GM21381 (cell line): ENCODE data around the gene PRKCA.

Experiments
- ATAC-seq: cut with Tn5 transposase; IDR thresholded peaks from one replicate; pipeline ENCODE4 v1.9.1; 2021; ENCODE audit warnings: mild to moderate bottlenecking, moderate library complexity; ENCODE audit not compliant: unreplicated experiment

The PRKCA gene

DNA sequence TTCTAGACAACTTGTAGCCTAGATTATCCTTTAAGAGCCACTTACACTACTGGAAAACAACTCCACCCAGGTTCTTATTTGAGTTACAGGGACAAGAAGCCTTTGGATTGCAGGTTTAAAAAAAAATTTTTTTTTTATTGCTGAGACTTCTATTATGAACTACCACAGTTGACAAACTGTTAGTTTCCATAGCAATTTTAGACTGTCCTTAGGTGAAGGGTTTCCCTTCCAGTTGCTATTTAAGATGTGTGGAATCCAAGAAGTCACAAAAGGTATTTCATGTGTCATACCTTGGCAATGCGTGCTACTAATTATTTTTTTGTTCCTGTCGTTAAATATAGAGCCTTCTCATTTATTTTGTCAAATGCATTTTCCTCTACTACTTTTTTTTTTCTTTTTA is 253.2 kb downstream of the PRKCA start:
- no peak for ATAC-seq

DNA sequence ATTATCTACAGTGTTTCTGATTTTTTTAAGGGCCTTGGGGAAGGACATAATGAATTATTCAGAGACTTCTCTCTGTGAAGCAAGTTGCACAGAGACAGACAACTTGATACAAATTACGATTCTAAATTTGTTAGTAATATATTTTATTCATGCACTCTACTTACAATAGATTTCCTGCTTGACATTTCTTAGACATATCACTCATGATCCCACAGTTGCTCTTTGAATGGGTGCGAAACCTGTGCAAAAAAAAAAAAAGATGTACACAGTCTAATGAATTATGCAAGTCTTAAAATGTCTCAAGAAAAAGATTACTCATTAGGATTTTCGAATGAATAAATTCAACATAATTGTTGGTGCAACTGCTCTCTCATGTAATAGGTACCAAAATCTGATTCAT is 254.8 kb downstream of the PRKCA start:
- no peak for ATAC-seq

DNA sequence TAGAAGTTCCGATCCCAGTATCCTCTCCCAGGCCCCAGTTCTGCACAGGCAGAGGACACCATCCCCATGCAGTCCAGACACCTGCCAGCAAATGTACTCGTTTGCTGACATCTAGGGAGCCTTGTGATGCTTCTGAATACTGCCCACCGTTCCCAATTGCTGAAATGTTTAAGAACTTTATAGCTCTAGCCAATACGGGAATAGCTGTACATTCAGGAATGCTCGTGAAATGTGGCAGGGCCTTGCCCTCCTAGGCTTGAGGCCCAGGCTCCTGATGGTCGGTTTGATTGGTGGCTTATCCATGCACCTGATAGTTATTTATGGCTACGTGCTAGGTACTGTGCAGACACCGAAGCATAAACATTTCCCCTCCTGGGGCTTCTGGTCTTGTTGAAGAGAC is 255.5 kb downstream of the PRKCA start:
- no peak for ATAC-seq

DNA sequence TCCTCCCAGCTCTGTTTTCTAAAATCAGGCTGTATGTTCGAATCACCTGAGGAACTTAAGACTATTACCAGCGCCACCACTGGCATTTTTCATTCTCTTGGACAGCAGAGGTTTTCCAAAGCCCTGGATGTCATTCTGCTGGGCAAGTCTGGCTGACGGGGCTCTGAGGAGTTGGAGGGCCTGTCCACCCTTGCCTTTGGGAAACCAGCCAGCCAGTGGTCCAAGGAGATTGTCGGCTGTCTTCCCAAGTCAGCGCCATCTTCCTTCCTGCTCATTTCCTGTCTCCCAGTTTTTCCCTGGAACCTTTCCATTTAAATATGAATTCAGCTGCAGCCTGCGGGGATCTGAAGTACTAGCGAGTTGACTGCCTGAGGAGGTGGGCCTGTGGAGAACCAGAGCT is 258.3 kb downstream of the PRKCA start:
- ATAC-seq = no peak

DNA sequence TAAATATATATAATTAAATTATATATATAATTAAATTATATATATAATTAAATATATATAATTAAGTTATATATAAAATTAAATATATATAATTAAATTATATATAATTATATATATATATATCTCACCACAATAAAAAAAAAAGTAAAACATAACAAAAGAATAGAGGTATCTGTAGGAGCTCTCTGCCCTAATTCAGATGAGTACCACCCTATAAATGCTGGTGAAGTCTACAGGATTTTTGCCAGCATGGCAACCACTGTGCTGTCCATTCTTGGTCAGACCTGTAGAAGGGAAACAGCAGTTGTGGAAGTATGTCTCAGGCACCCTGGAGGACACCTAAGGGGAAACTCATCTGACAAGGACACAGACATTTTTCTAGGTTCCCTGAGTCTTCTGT is 259.7 kb downstream of the PRKCA start:
- no peak for ATAC-seq

DNA sequence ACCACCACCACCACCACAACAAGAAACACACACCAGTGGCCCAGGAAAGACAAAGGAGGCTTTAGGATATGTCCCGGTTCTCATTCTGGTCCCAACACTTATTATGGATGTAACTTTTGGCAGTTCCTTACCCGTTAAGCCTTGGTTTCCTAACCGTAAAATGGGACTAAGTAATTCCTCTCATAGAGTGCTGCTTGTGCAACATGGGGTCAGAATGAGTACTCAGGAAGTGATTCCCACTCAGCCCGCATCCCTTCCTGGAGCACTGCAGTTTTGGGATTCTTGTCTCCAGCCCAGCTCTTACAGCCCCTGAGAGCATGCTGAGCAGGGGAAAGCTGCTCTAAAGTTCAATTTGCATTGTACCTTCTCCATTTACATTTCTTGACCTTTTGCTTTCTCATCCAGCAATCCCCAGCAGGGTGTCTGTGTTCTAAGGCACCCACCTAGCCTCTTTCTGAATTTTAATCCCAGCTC is 262.6 kb downstream of the PRKCA start:
- ATAC-seq = no peak

DNA sequence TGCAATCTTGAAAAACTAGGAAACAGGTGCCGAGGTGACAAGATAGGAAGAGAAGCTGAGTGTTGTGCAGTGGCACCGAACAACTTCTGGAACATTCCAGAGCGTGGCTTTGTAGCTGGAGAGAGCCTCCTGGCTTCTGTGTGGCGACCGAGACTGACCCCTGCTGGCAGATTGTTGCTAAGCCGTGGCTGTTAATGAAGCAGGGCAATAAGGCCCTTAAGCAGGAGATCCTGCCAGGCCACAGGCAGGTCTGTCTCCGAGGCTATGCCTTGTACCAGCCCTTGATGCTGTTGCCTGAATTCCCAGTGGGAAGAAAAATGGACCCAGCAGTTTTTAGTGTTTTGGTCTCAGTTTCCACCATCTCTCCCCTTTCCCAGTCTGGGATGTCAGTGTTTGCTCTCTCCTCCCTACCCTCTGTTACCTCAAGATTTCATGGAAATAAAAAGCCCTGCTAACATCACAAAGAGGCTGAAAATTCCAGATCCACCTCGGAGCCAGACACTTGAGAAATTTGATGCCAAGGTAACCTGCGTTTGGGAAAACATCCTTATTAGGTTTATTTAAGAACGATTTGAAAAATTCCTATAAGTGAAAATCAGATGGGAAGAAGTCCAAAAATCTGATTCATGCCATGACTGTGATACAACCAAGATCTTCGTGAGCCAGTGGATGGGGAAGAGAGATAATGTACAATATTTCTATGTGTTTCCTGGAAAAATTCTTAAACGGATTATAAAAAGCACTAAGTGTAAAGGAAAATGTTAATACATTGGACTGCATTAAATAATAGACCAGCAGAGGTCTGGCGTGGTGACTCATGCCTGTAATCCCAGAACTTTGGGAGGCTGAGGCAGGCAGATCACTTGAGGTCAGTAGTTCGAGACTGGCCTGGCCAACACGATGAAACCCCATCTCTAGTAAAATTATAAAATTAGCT is 265.1 kb downstream of the PRKCA start:
- peak; percentile 84 for ATAC-seq

DNA sequence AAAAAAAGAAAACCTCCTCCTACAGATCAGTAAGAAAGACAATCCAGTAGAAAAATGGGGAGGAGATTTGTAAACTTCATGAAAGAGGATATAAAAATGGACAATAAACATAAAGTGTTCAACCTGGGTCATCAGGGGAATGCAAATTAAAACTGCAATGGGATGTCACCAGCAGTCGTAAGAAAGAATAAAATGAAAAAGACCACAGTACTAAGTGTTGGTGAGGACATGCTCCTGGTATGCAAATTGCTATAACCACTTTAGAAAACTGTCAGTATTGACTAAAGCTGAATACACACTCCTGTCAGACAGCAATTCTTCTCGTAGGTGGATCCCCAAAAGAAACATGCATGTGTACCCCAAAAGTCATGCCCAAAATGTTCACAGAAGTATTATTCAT is 267.2 kb downstream of the PRKCA start:
- ATAC-seq = no peak

DNA sequence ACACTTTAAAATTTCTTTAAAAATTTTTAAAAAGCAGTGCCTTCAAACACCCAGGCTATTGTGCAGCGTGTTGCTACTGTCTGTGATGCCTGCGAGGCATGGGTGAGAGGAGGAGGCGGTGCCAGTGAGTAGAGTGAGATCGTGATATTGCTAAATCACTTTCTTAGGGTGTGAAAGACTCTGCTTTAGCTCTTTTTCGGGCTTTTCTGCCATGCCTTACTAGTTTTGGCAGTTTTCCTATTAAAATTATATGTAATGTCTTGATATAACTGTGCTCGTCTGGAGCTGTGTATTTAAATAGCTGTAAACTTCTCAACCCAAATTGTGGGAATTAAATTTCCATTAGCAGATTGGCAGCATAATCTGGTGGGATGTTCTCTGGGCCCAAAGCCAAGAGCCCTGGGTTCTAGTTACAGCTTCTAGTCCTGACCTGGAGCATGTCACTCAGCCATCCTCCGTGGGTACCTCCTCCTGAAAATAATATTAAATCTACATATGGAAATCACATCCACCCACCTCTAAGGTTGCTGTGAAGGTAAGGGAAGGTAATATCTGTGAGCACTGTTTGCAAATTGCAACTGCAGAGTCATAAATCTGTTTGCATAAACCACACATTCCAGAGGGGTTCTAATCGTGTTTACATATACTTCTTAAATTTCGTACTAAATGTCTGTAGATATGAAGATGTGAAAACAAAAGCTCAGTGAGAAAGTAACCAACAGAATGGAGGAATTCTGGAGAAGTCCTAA is 268.2 kb downstream of the PRKCA start:
- no peak for ATAC-seq

DNA sequence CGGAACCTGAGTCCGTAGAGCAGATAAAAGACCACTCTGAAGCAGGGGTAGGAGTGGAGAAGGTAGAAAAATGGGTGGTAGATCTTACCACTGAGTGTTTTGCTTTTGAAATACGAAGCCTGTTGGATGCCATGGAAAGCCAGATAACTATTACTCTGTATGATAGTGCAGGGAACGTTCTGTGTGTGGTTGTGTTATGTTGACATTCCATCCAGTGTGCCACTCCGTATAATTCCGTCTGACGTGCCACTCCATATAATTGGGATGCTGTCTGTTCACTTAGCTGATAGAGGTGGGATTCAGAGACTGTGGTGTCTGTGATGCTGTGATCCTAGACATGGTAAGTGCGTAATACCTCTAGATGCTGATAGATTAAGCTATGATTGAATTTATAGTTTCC is 269.3 kb downstream of the PRKCA start:
- ATAC-seq = no peak

DNA sequence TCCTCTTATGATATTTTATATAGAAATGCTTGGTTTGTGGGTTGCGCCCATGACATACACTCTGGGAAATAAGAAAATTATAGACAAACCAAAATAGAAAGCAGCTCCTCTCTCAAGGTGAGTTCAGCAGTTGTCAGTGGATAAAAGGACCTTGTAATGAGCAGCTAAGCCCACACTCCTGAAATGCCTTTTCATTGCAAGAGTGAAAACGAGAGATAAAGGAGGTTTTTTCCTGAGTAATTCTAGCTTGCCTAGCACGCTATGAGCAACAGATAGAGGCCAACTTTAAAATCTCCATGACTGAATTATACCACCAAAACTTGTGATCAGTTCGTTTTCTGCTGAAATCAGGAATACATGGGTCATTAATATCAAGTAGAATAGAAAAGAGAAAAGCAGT is 270.7 kb downstream of the PRKCA start:
- ATAC-seq = no peak

DNA sequence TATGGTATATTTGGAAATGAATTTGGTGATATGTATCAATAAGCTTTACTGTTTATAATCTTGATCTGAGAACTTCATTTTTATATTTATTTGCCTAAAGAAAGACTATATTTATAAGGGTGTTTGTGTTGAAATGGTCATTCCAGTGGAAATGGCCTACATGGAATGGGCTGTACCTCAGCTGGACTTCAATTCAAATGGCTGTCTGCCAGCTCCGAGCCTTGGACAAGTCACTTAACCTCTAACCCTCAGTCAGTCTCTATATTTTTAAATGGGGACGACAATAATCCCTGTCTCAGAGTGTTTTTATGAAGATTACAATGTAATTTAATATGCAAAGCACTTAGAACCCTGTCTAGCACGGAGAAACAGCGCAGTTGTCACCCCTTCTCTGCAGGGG is 271.7 kb downstream of the PRKCA start:
- no peak for ATAC-seq

DNA sequence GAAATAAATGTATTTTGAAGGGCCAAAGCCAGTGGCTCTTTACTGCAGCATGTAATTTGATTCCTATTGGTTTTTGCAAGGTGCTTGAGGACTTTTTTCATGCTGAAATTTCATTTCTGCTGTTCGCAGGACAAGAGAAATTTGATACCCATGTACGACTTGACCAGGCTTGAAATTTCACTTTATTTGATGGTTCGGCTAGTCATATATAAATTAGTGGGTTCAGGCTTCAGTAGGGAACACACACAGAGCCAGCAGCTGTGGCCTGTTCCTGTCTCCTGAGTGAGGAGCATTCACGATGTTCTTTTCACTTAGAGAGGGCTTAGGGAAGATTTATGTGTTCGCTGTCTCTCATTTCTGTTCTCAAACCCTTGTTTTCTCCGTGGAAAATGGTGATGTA is 274.1 kb downstream of the PRKCA start:
- ATAC-seq = no peak

DNA sequence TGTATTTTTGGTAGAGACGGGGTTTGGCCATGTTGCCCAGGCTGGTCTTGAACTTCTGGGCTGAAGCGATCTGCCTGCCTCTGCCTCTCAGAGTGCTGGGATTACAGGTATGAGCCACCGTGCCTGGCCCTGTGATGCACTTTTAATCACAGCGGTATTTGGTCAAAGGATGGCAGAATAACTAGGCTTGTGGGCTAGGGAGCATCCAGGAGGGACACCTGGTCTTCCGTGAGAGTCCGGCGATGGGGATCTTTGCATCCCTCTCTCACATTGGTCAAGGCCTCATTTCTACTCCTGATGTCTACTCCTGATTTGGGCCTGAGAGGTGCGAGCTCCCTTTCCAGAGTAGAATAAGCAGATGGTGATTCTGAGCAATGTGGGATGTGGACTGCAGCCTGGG is 274.6 kb downstream of the PRKCA start:
- no peak for ATAC-seq

DNA sequence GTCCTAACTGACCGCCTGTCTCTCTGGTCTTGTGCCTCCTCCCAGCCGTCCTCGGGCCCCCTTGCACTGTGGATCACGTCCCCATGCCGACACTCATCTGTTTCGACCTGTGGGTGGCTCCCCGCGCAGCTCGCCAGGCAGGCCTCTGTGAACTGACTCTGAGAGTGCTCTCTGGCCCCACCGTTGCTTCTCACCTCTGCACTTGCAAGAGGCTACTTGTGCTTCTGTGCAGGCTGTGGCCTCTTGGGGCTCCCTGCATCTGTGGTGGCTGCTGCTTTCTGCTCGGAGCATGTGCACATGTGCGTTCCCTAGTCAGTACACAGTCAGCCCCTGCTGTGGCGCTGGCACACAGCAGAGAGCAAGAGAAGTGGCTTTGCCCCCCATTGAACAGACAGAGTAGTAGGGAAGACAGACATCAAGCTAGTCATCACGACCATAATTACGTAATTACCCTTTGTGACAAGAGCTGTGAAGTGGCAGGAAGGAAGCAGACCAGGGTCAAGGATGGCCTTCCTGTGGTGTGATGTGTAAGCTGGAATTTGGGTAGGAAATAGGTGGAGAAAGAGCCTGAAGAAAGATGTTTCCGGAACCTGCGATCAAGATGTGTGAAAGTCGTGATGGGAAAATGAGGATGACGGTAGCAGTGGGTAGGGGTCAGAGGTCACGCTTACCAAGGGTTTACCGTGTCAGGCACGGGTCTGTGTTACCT is 276.5 kb downstream of the PRKCA start:
- ATAC-seq = no peak

DNA sequence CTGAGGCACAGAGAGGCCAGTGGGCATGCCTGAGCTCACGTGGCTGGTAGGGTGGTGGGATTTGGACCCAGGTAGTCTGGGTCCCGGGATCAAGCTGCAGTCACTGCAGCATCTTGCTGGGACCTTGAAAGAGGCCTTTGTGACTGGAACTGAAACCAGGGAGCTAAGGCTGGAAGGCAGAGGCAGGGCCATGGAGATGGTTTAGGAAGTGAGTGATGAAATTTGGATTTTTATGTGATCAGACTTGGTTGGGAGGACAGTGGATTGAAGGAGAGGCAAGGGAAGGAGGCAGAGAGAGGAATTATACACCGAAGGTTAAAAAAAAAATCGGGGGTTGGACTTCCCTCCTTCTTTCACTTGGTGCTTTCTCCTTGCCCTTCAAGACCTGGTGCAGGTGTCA is 277.1 kb downstream of the PRKCA start:
- no peak for ATAC-seq

DNA sequence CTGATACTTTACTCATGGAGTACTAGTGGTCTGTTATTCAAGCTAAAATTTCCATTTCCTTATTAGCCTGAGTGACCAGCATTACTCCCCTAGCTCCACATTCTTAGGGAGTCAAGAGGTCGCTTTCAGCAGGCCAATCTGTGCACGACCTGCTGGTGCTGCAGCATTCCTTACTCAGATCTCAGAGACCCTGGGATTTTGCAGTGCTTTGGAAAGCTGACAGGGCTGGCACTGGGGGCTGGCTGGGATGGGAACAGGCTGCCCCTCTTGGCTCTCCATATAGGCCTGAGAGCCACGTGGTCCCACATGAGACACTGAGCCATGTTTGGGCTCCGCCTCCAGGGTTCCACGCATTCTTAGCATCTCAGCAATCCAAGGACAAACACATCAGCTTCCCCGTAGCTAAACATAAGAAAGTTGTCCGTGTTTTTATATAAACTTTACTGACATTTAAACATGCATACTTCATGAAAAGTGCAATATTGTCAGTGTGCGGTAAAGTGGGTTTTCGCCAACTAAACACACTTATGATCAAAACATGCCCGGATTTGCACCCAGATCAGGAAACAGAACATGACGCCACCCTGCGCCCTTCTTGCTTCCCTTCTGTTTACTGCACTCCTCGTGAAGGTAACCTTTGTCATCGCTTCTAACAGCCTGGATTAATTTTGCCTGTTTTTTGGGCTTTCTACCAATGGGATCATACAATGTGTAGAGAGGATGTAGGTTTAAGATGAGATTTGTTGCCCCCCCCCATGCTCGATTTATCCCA is 278.0 kb downstream of the PRKCA start:
- no peak for ATAC-seq

DNA sequence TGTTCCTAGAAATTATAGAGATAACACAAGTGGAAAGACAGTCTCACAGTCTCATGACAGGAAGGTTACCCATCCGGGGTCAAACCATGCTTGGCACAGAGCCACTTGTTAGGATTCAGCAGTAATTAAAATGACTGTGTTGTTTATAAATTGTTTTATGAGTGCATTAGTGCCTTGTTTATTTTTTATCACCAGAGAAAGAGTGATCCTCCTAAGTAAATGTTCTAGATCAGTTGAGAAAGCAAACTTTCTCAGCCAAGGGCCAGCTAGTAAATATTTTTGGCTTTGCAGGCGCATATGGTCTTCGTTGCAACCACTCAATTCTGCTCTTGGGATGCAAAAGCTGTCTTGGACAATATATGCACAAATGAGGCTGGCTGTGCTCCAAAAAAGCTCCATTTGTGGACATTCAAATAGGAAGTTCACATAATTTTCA is 278.6 kb downstream of the PRKCA start:
- ATAC-seq = no peak

DNA sequence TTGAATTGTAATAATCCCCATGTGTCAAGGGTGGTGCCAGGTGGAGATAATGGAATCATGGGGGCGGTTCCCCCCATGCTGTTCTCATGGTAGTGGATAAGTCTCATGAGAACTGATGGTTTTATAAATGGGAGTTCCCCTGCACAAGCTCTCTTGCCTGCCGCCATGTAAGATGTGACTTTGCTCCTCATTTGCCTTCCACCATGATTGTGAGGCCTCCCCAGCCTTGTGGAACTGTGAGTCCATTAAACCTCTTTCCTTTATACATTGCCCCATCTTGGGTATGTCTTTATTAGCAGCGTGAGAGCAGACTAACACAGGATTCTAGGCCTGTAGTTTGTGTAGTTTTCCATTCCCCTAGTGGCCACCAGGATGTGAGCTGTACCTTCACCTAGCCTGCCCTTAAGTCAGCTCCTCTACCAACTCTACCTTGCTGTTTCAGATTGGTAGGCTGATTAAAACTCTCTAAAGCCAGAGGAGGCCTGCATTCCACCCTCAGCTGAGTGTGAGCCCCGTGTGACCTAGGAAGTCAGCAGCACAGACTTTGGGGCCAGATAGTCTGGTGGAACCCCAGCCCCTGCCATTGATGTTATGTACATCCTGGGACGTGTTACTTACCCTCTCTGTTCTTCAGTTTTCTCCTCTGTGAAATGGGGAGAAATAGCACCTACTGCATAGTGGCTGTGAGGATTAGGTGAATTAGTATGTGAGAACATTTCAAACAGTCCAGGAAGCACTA is 280.1 kb downstream of the PRKCA start:
- ATAC-seq = no peak
